ENCODE results near the gene SNX19.

Gene SNX19

DNA sequence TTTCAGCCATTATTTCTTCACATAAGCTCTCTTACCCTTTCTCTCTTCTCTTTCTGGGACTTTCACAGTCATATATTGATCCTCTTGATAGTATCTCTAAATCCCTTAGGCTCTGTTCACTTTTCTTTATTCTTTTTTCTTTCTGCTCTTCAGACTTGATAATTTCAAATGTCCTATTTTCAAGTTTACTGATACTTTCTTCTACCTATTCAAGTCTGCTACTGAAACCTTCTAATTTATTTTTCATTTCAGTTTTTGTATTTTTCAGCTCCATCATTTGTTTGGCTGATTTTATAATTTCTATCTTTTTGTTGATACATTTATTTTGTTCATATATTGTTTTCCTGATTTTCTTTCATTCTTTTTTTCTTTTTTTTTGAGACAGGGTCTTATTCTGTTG, 79.1 kb downstream of the SNX19 start:
- DNase-seq = no peak

DNA sequence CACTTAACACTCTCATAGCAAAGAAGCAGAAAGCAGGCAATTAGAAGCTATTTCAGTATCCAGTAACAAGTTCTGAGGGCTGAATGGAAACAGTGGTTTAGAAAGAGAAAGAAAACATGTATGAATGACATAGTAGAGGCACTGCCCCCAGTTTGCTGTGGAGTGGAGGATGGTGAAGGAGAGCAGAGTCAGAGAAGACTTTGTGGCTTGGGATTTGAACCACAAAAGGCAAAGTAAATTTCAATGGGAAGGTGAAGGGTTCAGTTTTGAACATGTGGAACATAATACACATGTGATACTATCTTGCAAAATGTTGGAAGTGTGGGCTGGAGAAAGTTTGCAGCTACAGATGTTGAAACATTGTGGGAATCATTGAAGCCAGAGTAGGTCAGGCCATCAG, 81.4 kb downstream of the SNX19 start:
- DNase-seq = no peak

DNA sequence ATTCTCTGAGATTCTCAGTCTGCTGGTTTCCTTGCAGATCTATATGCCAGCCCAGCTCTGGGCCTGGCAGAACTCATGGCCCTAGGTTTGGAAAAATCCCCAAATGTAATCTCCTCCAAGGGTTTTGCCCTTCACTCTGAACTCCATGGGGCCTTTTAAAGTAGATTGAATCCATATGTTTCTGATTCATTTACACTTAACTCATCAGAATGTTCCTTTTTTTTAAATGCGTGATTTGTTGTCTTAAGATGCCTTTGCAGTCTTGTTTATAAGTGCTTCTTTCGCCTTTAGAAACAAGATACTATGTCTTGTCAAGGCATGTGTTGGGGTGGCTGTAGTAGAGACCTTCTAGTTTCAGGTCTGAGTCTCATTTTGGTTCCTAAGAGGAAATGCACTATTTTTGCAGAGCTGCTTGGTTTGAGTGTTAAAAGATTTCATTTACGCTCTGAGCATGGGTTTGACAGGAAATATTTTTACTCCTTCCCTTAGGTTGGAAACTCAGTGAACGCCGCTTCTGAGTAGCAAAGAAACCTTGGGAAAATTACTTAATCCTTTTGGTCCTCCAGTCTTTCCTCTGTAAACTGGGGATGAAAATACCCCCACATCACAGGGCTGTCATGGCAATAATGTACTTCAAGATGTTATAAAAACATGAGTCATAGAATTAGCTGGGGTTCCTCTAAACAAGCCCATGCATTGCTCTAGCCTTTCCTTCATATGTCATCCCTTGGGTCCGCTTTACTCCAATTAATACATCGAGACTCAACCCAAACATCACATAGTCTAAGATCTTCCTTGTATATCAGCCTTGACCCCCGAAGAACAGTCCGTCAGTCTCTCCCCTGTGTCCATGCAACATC, 83.5 kb downstream of the SNX19 start:
- DNase-seq = peak; percentile 79

DNA sequence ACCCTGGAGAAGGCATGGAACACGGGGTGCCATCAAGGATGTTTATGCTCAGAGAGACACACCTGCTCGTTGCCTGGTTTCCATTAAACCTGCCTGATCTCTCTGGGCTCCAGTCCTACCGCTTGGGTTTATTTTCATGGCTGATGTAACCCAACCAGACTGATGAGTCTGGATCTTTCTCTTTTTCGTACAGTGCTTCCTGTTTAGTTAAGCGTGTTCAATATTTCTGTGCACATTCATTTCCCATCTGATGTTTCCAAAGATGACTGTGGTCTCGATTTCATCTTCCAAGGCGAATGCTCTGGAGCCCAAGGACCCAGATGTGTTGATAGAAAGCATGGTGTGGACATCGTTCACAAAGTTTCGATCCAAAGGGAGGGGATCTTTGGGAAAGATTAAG, 84.3 kb downstream of the SNX19 start:
- peak; percentile 46 for DNase-seq

DNA sequence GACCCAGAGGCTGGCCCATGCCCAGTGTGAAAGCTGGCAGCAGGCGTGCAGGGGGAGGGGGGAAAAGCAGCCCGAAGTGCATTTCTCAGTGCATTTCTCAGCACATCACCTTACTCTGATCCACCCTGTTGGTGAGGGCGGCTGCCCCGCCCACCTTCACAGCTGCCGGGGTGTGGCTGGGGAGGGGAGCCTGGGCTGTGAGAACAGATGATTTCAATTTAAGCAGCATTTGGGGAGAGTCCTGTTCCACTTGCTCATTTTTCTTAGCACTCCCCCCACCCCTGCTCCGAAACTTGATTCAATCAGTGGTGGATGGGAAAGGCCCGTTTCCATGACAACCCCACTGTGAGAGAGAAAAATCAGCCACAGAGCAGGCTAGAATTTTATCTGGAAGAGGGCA, 84.8 kb downstream of the SNX19 start:
- DNase-seq = peak; percentile 79

DNA sequence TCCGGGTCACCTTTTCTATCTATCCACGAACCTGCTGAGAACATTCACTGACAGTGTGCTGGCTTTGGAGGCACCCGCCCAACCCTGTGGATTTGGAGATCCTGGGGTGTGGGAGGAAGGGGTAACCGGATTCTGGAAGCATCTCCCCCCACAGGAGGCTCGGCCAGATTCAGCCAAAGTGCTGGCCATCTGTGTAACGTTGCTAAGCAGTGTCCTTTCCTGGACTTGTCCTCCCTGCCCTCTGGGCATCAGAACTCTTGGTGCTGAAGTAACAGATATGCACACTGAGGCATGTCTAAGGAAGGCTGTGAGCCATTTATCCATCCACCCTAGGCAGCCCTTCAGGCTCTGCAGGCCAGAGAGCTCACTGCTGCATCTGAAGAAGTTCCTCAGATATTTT, 85.7 kb downstream of the SNX19 start:
- DNase-seq = no peak

DNA sequence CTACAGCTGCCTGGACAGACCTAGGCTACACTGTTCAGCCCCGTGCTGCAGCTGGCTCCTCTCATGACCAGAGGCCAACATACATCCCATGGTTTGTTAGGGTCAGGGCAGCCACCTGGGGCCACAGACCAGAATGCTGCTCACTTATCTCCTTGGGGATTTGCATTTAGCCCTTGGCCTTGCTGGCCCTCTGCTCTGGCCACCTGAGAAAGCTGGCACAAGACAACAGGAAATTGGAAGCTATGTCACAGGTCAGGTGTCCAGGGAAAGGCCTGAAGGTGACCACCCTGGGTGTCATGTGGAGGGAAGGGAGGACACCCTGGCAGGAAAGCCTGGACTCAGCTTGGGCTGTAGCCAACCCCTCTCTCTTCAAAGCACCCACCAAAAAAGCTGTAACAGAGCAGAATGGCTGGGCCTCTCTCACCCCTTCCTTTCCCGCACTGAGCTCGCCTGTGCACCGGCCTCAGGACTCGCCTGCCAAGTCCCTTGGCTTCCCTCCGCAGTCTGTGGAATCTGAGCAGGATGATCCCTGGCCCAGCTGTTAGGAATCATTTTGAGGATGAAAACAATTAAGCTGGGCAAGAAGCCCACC, 86.3 kb downstream of the SNX19 start:
- DNase-seq = no peak

DNA sequence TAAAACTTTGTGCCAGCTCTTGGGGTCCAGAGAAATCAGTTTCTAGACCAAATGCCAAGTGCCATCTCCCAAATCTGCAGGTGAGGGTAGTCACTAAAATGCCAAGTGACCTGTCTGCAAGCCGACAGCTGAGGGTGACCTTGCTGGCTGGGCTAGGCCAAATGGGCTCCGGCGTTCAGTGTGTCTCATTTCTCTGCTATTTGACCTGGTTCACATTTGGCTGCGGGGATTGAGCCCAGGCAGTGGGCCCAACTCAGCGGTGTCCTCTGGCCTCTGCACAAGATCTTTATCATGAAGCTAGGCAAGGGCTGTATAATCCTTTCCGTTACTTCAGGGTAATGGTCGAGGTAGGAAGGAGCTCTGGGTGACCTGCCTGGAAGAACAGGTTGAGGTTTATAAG, 87.5 kb downstream of the SNX19 start:
- no peak for DNase-seq

DNA sequence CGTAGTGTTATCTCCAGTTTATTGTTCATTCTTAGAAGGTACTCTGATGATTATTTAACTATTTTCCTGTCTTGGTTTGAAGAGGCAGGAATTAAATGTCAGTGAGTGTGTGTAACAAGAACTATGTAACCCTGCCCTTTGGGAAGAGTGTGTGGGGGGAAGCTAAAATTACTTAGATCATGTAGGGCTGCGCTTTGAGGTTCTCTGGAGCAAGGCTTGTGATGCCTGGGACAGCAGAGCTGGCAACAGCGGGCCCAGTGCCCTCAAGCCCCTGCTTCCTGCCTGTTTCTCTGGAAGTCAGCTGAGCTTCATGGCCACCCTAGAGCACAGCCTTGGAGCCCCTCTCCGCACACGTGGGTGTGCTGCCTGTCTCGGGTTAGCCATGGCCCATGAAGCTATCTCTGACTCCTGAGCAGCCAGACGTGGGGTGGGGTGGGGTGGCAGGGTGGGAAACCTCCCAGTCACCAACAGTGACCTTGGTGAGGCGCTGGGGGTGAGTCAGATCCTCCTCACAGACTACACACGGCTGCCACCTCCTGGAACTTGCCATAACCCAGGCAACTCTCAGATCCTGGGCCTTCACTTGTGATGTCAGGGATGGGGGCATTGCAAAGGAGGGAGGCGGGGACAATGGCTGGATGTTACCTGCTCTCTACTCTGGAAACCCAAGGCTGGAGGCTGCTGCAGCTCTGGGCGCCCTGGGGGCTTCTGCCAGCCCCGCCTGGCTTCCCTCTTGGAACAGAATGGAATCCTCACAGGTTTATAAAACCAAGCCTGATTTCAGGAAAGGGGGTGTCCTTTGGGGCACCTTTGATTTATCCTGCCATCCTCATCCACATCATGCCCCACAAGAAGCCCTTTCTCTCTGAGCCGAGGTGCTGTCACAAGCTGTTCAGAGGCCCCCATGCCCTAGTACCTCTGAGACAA, 88.6 kb downstream of the SNX19 start:
- peak; percentile 83 for DNase-seq

DNA sequence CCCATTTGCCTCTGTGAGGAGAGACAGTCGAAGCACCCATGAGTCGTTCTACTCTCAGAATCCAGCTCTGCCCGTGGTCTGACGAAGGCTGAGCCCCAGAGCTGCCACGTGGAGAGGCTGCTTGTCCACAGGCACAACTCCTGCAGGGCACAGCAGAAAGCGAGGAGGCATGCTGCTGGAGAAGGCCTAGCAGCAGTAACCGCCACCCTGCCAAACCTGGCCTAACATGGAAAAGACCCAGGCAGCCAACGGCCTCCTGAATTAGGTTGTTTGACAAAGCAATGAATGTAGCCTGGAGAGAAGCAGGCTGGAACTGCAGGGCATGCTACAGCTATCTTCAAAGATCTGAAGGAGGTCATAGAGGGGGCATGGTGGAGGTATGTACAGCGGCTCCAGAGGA, 89.7 kb downstream of the SNX19 start:
- no peak for DNase-seq

DNA sequence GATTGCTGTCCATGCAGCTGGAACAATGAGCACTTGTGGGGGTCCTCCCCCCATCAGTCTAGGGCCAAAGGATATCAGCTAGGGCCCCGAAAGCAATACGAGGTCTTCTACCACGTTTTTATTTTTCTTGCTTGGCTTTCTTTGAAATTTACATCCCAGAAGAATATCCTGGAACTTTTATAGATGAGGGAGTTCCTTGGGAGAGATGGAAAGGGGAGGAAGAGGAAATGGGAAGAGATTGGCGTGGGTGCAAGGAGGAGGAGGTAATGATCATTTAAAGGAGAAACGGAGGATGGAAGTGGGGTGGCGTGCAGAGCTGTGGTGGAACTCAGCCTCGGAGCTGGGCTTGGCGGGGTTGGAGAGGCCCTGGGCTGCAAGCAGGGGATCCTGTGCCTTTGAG, 90.3 kb downstream of the SNX19 start:
- DNase-seq = no peak

DNA sequence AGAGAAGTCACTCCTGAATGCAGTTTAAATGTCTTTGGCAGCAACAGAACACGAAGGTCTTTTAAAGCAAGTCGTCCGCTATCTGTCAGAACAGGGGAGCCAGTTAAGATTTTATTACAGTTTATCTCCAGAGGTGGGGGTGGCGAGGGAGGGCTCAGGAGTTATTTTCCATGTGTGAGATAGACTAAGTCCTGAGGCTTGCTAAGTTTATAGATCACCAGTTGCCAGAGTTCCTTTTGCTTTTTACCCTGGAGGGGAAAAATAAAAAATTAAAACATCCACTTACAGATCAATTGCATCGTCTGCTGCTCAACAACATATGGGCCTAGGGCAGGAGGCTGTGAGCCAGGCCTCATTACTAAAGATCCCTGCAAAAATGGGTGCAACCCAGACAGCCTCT, 90.7 kb downstream of the SNX19 start:
- peak; percentile 35 for DNase-seq

Measured in fibroblast of skin of right quadriceps (primary cell).